RWPE2 (cell line): Measurements from ENCODE around the gene CCDC97.

Experiments used
- ATAC-seq: fragments of 200-7000 bp; cut with Tn5 transposase; 3 replicates; pipeline ENCODE4 v1.9.1; 2021; ENCODE audit warnings: low read depth
- DNase-seq: peaks from one replicate; pipeline ENCODE4 v3.0.0-alpha.2; 2020; ENCODE audit warnings: low spot score
- H3K27ac ChIP-seq: fragments of 450-650 bp; 2 replicates; pipeline ENCODE4 v1.5.1; 2017; ENCODE audit warnings: mild to moderate bottlenecking; ENCODE audit not compliant: poor library complexity, severe bottlenecking
- H3K27me3 ChIP-seq: fragments of 250-450 bp; sonication (Bioruptor Pico); 2 replicates; pipeline ENCODE4 v1.5.1; 2021; ENCODE audit warnings: mild to moderate bottlenecking, moderate library complexity; ENCODE audit not compliant: insufficient read depth, poor library complexity, severe bottlenecking
- H3K36me3 ChIP-seq: fragments of 250-450 bp; sonication (Bioruptor Pico); 2 replicates; pipeline ENCODE4 v1.5.1; 2020; ENCODE audit warnings: low read depth, mild to moderate bottlenecking, moderate library complexity
- H3K4me1 ChIP-seq: fragments of 250-450 bp; sonication (Bioruptor Pico); 2 replicates; pipeline ENCODE4 v1.5.1; 2021; ENCODE audit warnings: mild to moderate bottlenecking, moderate library complexity; ENCODE audit not compliant: insufficient read depth, poor library complexity, severe bottlenecking
- H3K4me3 ChIP-seq: fragments of 250-450 bp; sonication (Bioruptor Pico); 2 replicates; pipeline ENCODE4 v1.5.1; 2021; ENCODE audit warnings: mild to moderate bottlenecking, moderate library complexity; ENCODE audit not compliant: severe bottlenecking
- H3K9me3 ChIP-seq: fragments of 250-450 bp; sonication (Bioruptor Pico); 2 replicates; pipeline ENCODE4 v1.5.1; 2021; ENCODE audit warnings: mild to moderate bottlenecking, moderate library complexity; ENCODE audit not compliant: severe bottlenecking
- TF ChIP-seq, protein P1 (sequence below): fragments of 450-650 bp; IDR thresholded peaks from one replicate; pipeline ENCODE4 v1.5.1; 2017; ENCODE audit warnings: mild to moderate bottlenecking, moderate library complexity; ENCODE audit not compliant: poor library complexity, severe bottlenecking

Gene CCDC97

DNA sequence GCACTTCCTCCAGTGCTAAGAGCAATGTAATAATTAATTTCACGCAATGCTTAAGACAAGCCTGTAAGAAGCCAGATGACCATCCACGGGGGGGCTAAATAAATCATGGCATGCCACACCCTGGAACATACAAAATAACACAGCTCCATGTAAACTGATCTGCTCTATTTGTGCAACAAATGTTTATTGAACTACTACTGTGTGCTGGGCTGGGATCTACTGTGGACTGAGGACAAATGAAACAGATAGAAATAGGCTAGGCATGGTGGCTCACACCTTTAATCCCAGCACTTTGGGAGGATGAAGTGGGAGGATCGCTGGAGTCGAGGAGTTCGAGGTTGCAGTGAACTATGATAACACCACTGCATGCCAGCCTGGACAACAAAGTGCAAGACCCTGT, 22.5 kb downstream of the CCDC97 start:
- Histone ChIP-seq H3K4me1 (peaks cover 9% of the 10 kb centered on the region), H3K9me3 (no peaks in the 10 kb centered on the region), H3K36me3 (peaks cover 68% of the 10 kb centered on the region), H3K27me3 (no peaks in the 10 kb centered on the region), H3K27ac (no peak overlapping the region), H3K4me3 (no peak overlapping the region)
- TF ChIP-seq, protein P1, sequence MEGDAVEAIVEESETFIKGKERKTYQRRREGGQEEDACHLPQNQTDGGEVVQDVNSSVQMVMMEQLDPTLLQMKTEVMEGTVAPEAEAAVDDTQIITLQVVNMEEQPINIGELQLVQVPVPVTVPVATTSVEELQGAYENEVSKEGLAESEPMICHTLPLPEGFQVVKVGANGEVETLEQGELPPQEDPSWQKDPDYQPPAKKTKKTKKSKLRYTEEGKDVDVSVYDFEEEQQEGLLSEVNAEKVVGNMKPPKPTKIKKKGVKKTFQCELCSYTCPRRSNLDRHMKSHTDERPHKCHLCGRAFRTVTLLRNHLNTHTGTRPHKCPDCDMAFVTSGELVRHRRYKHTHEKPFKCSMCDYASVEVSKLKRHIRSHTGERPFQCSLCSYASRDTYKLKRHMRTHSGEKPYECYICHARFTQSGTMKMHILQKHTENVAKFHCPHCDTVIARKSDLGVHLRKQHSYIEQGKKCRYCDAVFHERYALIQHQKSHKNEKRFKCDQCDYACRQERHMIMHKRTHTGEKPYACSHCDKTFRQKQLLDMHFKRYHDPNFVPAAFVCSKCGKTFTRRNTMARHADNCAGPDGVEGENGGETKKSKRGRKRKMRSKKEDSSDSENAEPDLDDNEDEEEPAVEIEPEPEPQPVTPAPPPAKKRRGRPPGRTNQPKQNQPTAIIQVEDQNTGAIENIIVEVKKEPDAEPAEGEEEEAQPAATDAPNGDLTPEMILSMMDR: no peak
- ATAC-seq (no peak), DNase-seq (no peak)

DNA sequence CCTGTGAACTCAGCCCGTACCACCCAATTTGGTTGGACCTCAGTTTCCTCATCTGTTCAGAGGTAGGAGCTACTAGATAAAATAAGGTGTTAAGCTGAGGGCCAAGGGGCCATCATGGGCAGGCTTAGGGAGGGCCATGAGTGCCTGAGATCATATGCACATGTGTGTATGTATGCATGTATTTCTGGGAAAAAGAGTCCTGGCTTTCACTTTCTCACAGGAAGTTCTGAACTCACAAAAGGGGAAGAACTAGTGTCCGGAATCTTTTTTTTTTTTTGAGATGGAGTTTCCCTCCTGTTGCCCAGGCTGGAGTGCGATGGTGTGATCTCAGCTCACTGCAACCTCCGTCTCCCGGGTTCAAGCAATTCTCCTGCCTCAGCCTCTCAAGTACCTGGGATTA, 24.8 kb downstream of the CCDC97 start:
- H3K36me3 ChIP-seq: peaks cover 78% of the 10 kb centered on the region
- DNase-seq (no peak), ATAC-seq (no peak)

DNA sequence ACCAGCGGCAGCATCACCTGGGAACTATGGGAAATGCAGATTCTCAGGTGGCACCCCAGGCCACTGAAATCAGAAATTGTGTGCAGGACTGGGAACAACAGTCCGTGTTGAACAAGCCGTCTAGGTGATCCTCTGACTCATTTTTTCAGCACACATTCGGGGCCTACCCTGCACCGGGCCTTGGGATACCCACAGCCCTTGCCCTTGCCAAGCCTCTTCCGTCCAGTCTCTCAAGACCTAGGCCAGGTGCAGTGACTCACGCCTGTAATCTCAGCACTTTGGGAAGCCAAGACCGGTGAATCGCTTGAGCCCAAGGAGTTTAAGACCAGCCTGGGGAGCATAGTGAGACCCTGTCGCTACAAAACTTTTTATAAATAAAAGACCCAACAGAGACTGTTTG, 25.5 kb downstream of the CCDC97 start:
- H3K4me3 ChIP-seq: no peak overlapping the region
- DNase-seq: no peak
- peaks cover 80% of the 10 kb centered on the region for H3K36me3 ChIP-seq
- ATAC-seq: no peak
- H3K4me1 ChIP-seq: no peaks in the 10 kb centered on the region
- H3K9me3 ChIP-seq: no peaks in the 10 kb centered on the region
- H3K27ac ChIP-seq: no peak overlapping the region
- no peaks in the 10 kb centered on the region for H3K27me3 ChIP-seq
- TF ChIP-seq, protein P1: no peak

More for the DNA sequence above, 24.8 kb downstream of the CCDC97 start:
- Histone ChIP-seq H3K27ac (no peak overlapping the region), H3K4me3 (no peak overlapping the region), H3K27me3 (no peaks in the 10 kb centered on the region), H3K4me1 (no peaks in the 10 kb centered on the region), H3K9me3 (no peaks in the 10 kb centered on the region)
- TF ChIP-seq, protein P1: no peak

DNA sequence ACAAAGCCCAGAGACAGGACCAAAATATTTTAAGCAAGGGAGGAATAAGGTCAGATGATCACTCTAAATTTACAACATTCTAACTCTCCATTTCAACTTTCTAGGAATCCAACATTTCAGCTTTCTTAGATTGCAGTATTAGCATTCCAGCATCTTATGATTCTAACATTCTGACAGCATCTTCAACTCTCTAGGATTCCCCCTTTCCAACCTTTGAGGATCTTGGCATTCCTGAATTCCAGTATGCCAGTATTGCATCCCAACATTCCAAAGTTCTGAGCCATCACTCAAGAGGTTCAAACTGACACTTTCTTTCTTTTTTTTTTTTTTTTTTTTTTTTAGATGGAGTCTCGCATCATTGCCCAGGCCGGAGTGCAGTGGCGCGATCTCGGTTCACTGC, 30.0 kb downstream of the CCDC97 start:
- no peak for DNase-seq
- ATAC-seq: 0 out of 3 replicates have a peak, but pooled peaks have one; percentile 38
- Histone ChIP-seq H3K27ac (no peak overlapping the region), H3K27me3 (no peaks in the 10 kb centered on the region), H3K36me3 (peaks cover 79% of the 10 kb centered on the region), H3K4me1 (no peaks in the 10 kb centered on the region), H3K4me3 (no peak overlapping the region), H3K9me3 (no peaks in the 10 kb centered on the region)
- TF ChIP-seq, protein P1: no peak

DNA sequence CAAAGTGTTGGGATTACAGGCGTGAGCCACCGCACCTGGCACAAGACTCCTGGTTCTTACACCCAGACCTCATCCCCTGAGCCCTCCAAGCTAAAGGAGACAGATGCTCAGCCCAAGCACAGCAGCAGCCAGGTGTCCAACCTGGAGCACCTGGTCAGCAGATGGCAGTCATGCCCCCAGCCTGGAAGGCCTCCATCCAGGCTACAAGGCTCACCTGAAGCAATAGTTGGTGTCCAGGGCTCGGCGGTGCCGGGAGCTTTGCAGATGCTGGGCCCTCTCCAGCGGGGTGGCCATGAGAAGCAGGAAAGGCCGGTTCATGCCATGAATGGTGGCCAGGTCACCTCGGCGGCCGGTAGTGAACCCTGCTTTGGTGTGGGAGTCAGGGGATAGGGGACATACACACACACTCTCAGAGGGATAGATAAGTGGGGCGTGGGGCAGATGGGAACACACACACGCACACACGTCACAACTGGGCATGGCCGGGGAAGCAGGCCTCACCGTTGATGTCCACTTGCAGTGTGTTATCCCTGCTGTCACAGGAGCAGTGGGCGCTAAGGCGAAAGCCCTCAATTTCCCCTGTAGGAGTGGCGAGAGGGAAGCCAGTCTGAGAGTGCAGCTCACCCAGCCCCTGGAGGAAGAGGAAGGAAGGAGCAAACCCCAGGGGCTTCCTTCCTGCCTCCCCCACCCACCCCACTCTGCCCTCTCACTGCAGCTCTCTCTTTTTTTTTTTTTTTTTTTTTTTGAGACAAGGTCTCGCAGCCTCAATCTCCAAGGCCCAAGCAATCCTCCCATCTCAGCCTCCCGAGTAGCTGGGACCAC, 31.9 kb downstream of the CCDC97 start:
- TF ChIP-seq, protein P1: peak; percentile 30
- Histone ChIP-seq H3K4me3 (no peak overlapping the region), H3K36me3 (peaks cover 85% of the 10 kb centered on the region), H3K9me3 (no peaks in the 10 kb centered on the region), H3K27ac (no peak overlapping the region), H3K4me1 (no peaks in the 10 kb centered on the region), H3K27me3 (no peaks in the 10 kb centered on the region)
- ATAC-seq (peak; percentile 64; the same call in 2 of the 3 replicates), DNase-seq (no peak)
